ENCODE measurements around the gene NCOR2. TPM values are rescaled to one million over a fixed set of nuclear protein-coding genes. Genes with fewer than 3 reads are reported as not detected.

NCOR2 gene
- total RNA-seq, 1 donor from 2014 or later: 159 TPM

DNA sequence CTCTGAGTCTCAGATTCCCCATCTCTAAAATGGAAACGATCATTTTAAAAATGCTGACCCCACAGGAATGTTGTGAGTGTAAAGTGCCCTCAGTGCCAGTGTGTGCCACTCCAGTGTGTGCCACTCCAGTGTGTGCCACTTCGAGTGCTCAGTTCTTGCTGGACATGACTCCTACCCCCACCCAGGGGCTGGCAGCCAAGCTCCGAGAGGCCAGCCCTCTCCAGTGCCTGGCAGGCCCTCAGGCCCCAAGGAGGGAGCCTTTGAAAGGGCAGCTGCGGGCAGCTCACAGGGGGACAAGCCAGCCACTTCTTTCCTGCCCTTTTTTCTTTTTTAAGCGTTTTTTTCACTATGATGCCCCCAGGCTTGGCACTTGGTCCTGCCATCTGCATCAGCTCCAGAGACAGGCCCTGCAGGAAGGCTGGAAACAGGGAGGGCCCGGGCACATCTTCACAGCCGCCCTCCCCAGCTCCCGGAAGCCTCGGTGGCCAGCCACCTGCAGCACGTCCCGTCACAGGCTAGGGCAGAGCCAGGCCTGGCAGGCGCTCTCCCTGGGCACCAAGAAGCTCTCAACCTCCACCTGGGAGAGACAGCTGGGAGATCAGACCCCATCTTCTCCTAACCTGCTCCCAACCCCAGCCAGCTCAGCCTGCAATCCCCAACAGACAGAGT, 29.8 kb downstream of the NCOR2 start:
- DNase-seq (ENCODE audit: low spot score): no peak

DNA sequence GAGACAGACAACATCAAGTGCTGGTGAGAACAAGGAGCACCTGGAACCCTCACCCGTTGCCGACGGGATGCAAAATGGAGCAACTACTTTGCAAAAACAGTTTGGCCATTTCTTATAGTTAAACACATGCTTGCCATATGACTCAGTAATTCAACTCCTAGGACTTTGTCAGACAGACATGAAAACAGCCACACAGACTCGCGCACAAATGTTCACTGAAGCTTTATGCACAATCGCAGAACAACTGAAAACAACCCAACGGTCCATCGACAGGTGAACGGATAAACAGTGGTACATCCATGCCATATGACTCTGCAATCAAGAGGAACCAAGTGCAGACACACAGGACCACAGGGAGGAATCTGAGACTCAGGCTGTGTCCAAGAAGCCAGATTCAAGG, 30.8 kb downstream of the NCOR2 start:
- intact Hi-C loops (cut with DNase I): no loop called here
- DNase-seq (ENCODE audit: low spot score): no peak

More for the DNA sequence above, 29.8 kb downstream of the NCOR2 start:
- intact Hi-C loops (cut with DNase I): no loop called here

DNA sequence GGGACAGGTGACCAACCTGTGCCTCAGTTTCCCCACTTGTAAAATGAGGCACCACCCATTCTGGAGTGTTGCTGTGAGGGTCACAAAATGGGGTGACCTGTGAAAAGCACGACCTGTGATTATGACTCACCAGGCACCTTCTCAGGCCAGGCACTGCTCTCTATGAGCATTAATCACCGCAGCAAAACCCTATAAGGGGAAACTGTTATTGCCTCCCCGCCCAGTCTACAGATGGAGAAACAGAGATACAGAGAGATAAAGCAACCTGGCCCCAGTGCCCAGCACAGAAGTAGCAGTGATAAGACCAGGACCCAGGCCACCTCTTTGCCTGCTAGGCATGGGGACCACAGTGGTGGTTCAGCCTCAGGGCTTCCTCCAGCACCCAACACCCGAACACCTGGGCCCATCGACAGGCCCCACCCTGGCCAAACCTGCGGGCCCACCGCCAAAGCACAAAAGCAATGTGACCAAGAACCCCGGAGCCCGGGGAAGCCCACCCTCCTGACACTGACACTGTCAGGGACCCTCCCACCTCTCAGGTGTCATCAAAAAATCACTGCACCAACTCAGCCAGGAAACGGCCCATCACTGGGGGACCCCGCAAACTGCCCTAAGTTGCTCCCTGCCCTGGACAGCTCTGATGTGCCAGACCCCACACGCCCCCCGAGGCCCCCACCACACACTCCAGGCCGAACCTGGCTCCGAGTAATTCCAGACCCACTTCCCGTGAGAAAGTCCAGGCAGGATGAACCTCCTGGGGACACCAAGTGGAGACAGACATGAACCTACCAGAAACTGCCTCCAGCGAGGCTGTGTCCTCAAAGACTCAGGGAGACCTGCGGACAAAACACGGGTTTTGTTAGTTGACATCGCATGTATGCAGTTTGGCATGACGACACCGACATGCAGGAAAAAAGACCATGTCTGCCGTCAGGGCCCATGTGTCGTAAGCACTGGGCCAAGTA, 32.4 kb downstream of the NCOR2 start:
- intact Hi-C loops (cut with DNase I): no loop called here
- DNase-seq (ENCODE audit: low spot score): no peak

DNA sequence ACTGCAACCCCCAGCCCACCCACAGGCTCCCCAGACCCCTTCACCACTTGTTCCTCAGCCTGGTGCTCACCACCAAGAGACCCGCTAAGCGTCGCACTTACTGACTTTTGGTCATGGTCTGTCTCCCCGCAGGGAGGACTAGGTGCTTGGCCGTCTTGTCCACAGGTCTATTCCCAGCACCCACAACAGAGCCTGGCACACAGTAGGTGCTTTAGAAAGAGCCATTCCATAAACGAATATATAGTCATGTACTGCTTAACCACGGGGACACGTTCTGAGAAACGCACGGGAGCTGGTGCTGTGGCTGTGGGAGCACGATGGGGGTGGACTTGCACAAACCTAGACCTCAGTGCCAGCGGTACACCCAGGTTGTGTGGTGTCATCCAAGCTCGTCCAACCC, 34.0 kb downstream of the NCOR2 start:
- DNase-seq (ENCODE audit: low spot score): no peak
- intact Hi-C loops (cut with DNase I): no loop called here

DNA sequence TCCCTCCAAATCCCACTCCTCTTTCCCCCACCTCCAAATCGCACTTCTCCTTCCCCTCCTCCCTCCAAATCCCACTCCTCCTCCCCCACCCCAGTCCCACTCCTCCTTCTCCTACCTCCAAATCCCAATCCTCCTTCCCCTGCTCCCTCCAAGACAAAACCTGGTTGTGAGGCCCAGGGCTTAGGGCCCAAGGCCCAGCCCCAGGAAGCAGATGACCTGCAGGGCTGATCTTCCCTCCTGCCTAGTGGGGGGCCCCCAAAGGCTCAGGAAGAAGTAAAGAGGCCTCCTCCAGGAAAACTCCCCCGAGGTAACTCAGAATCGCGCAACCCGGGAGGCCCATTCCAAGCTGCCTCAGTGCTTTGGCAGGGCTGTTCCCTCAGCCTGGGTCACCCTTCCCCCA, 34.4 kb downstream of the NCOR2 start:
- intact Hi-C loops (cut with DNase I): no loop called here
- no peak for DNase-seq (ENCODE audit: low spot score)

DNA sequence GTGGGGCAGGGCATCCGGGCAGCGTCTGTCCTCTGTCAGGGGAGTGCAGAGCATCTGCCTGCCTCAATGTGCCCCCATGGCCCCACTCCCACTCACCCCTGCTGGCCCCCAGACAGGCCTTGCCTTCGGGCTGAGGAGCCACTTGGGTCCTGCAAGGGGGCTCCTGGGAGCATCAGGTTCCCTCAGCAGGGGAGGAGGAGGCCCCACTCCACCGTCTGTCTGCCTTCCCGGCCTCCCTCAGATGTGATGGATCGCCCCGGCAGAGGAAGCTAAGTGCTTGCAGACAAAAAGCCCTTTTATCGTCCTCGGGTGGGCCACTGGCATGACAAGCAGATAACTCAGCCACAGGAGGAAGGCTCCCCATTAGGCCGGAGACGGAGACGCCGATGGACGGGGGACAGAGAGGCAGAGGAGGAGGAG, 35.1 kb downstream of the NCOR2 start:
- DNase-seq (ENCODE audit: low spot score): no peak
- intact Hi-C loops (cut with DNase I): no loop called here

DNA sequence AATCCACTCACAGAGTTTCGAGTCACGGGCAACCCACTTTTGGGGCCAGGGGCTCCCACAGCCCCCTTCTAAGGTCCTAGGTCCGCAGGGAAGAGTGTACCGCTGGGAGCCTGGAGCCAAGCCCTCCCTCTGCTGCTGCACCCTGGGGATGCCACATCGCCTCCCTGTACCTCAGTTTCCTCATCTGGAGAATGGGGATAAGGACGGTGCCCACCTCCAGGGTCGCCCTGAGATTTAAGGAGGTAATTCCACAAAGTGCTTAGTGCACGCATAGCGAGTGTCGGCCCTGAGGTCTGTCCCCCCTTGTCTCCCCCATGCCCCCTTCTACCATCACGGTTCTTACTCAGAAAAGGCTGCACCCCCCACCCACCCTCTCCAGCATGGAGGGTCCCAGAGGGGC, 35.5 kb downstream of the NCOR2 start:
- intact Hi-C loops (cut with DNase I): no loop called here
- no peak for DNase-seq (ENCODE audit: low spot score)

DNA sequence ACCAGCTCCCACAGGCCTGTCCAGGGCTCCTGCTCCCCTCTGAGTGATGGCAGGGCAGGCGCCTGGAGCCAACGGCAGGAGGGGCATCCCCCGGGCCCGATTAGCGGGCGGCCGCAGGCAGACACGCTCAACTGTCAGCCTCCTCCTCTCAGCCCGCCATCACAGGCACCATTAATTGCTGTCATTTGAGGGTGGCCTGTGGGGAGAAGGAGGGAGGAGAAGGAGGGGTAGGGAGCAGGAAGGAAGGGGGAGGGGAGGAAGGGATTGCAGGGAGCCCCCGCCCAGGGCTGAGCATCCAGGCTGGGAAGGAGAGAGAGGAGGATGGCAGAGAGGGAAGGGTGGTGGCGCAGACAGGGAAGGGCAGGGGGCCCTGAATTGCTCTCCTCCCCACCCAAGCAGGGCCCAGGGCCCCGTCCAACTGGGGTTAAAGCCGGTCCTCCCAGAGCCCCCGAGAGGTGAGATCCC, 36.1 kb downstream of the NCOR2 start:
- no peak for DNase-seq (ENCODE audit: low spot score)
- intact Hi-C loops (cut with DNase I): no loop called here

DNA sequence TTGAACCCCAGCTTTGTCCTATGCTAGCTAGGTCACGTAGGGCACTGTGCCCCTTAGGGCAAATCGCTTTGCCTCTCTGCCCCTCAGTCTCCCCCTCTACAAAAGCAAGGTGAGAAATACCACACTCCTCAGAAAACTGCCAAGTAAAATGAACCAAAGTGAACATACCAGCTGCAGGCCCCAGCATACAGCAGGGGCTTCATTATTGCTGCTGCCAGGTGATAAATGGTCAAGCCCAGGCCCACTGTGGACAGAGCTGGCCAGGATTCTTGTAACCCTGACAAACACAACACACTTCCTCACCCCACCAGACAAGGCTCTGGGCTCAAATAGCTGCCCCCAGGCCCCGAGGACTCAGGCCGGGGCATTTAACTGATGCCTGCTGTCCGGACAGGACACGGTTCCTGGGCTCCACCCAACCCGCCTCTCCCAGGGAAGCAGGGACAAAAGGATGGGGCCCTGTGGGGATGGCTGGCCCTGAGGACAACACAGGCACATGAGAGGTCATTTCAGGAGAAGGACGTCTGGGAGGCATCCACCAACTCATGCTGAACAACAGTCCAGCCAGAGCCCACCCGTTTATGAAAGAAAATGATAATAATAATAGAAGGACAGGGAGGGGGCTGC, 36.7 kb downstream of the NCOR2 start:
- intact Hi-C loops (cut with DNase I): no loop called here
- DNase-seq (ENCODE audit: low spot score): no peak

DNA sequence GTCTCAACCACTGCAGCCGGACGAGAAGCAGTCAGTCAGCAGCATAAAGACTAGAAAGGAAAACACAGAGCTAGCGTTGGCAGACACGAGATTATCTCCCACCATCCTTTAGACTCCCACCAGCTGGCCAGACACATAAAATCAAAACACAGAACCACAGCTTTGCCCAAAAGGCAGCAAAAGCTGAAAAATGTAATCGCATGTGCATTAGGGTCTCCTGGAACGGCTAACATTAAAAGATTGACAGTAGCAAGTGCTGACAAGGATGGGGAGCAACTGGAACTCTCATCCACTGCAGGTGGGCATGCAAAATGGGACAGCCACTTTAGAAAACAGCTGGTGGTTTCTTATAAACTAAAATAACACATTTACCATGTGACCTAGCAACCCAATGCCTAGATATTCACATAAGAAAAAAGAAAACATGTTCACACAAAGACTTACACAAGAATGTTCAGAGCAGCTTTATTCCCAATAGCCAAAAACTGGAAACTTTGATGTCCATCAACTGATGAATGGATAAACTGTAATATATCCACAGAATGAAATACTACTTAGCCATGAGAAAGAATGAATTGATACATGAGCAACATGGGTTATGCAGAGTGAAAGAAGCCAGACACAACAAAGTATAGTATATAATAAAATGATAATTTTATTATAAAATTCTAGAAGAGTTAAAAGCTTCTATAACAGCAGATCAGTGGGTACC, 37.7 kb downstream of the NCOR2 start:
- no peak for DNase-seq (ENCODE audit: low spot score)
- intact Hi-C loops (cut with DNase I): no loop called here

DNA sequence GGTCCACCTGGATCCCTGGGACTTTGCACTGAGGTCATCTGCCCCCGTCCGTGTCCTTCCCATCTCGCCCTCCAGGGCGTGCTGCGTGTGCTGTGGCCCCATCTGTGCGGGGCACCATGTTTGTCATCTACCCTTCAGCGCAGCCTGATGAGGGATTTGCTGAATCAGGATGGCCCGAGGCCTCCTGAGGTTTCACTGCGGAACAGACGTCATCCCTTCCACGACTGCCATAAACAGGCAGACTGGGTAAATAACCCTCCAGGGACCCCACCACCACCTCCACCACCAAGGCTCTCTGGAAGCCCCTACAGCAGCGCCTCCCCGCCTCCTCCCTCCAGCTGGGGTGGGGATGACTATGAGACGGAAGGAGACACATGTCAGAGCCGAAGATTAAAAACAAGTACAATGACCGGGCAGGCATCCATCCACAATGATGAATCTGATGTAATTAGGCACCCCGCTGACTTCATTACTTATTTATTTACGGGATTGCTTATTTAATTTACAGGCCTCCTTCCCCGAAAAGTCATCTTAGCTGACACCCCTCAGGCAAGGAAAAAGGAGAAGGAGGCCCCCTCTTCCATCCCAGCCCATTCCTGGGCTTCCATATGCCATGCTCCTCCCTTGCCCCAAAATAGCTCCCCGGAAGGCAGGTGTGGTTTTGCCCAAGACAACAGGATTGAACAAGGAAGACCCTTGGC, 39.4 kb downstream of the NCOR2 start:
- no peak for DNase-seq (ENCODE audit: low spot score)
- intact Hi-C loops (cut with DNase I): no loop called here

DNA sequence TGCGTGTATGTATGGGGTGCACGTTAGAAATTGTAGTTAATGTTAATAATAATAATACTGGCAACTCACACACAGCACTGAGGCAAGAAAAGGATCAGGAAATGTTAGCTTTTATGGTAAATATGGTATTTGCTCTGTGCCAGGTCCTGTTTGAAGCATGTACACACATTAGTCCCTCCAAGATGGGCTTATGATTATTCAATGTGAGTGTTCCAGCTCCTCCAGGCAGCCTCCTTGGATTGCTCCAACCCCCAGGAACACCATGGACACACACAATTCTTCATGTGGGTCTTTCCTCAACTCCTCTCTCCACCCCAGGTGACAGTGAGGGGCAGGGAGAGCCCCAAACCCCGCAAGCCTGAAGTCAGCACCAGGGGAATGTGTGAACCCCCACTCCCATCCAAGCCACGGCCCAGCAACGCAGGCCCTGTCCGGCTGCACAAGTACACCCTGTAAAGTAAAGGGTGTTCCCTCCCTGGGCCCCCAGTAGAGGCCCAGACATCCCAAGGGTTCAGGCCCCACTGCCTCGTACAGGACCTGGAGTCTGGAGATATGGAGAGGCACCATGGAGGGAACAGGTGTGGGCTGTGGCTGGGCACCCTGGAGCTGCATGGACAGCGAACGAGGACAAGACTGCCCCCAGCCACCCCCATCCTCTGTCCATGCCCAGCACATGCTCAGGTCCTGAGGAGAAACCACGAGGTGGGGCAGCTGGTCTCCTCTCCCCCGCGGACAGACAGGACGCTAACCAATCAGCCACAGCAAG, 41.3 kb downstream of the NCOR2 start:
- intact Hi-C loops (cut with DNase I): no loop called here
- DNase-seq (ENCODE audit: low spot score): no peak

DNA sequence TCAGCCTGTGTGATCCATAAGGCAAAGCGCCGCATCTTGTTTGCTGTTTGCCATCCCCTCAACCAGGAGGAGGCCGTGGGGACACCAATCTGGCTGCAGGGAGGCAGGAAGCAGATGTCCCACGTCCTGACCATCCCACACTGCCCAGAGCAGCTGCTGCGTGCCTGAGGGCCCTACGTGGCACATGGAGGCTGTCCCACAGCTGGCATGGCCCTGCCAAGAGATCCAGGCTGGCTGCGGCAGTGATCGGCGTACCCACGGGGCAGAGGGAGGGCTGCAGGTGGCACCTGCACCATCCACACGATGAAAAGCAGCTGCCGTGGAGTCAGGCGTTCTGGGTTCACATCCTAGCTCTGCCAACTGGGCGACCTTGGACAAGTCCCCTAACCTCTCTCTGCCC, 42.0 kb downstream of the NCOR2 start:
- intact Hi-C loops (cut with DNase I): no loop called here
- no peak for DNase-seq (ENCODE audit: low spot score)

DNA sequence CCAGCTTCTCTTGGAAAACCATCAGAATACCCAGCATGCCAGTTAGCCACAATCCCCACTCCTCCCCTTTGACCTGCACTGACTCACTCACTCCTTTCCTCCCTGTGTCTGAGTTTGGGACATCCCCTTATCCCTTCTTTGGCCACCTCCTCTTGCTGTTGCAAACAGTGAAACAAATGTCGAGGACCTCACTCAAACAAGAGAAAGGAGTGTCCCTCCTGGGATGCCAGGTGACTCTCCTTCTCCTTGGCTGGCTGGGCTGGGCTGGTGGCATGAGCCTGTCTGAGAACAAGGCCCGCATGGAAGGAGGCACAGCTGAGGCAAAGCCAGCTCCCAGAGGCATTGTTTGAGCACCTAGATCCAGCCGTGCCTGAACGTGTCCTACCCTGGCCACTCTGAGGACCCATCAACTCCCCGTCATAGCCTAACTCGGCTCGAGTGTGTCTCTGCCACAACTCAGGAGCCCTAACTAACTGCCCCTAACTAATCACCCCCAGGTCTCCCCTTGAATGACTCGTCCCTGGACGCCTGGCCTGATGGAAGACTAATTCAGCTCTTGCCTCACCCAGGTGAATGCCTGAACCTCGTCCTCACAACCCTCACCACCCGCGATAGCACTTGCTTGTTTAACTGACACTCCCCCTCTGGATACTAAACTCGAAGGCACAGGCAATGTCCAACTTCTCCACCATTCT, 43.0 kb downstream of the NCOR2 start:
- intact Hi-C loops (cut with DNase I): no loop called here
- no peak for DNase-seq (ENCODE audit: low spot score)

DNA sequence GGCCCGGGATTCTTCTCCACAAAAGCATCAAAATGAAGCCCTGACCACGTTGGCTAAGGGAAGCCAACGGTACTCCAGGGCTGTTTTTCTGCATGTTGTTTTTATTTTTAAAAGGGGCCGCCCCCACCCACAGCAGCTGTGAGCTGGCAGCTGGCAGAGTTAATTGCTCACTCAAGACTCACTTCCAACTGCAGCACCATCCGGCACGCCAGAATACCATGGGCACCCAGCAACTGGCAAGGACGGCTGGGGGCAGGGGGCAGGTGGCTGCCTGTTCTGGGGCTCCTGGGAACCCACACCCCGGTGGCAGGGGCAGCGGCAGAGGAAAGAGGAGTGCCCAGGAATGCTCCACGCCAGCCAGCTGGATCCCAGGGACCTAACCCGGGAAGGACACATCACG, 44.3 kb downstream of the NCOR2 start:
- intact Hi-C loops (cut with DNase I): no loop called here
- no peak for DNase-seq (ENCODE audit: low spot score)

DNA sequence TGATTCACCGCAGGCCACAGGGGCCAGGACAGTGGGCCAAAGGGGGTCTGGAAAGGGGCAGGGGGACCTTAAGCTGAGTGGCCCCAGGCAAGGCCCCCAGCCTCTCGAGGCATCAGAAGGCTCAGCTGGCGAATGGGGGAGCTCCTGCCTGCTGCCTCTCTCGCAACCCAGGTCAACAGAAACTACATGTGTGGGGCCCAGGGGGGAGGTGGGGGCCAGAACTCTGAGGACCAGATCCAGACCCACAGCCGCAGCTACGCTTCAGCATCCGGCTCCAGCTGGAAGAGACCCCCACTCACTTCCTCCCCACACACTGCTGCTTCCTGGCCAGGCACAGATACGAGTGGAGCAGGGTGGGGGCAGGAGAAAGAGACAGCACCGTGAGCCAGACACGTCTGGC, 46.5 kb downstream of the NCOR2 start:
- DNase-seq (ENCODE audit: low spot score): no peak
- intact Hi-C loops (cut with DNase I): no loop called here

DNA sequence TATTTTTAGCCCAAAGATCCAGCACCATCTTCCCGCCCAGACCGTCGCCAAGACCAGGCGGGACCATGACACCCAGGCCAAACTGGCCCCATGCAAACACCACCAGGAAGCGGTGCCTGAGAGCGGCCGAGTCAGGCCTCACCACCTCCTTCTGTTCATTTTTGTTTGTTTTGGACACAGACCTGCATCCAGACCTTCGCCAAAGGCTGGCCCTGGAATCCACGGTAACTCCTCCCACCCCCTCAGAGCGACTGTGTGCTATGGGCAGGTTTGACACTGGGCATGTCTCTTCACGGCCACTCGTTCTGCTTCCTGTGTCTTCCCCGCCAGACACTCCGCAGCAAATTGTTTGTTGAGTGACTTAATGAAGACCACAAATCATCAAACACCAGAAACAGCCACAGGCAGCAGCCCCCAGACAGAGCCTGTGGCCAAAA, 47.1 kb downstream of the NCOR2 start:
- no peak for DNase-seq (ENCODE audit: low spot score)
- intact Hi-C loops (cut with DNase I): no loop called here

DNA sequence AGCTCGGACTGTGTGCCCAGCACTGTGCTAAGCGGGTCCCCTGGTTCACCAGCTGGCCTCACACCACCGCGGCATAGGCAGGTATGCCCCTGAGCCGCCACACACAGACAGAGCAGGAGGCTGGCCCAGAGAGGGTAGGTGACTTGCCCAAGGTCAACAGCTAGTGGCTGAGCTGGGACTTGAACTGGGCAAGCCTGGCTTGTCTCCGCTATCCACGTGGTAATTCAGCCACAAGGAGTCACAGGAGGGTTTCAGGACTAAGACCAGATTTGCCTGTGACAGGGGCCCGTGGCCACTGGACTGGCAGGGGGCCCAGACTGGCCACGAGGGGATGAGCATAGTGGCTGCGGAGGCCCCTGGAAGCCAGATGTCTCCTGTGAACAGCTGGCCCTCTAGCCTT, 47.7 kb downstream of the NCOR2 start:
- DNase-seq (ENCODE audit: low spot score): no peak
- intact Hi-C loops (cut with DNase I): loop anchor here (2.0 to 5.0 kb wide), 7 partner anchors 33 to 243 kb away; partner anchors contain the start of gene NCOR2

Measured in cardiac septum (tissue), 1 donor.